ENCODE results near the gene SUPT16H.

The SUPT16H gene

DNA sequence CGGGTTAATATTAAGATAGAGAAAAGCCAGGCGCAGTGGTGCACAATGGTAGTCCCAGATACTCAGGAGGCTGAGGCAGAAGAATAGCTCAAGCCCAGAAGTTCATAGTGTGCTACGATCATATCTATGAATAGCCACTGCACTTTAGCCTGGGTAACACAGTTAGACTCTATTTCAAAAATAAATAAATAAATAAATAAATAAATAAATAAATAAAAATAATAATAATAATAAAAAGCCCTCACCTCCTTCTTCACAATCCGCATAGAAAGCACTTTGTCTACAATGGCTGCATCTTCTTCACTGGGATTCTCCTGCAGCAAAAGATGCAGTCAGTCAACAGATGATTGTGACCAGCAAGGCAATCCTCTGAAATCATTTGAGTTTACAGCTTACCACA is 31.5 kb upstream of the SUPT16H start:
- Histone ChIP-seq H3K27ac (no peak overlapping the region), H3K4me1 (ENCODE audit: control insufficient read depth in 1 of 2, insufficient read depth in 1 of 2, low read depth in 1 of 2, low read length in 1 of 2) (no peaks in the 10 kb centered on the region), H3K36me3 (peaks cover 91% of the 10 kb centered on the region), H3K4me3 (ENCODE audit: low read depth in 1 of 2, low read length in 1 of 2) (no peak overlapping the region), H3K27me3 (no peaks in the 10 kb centered on the region), H3K9me3 (no peaks in the 10 kb centered on the region)
- TF ChIP-seq, protein P1, sequence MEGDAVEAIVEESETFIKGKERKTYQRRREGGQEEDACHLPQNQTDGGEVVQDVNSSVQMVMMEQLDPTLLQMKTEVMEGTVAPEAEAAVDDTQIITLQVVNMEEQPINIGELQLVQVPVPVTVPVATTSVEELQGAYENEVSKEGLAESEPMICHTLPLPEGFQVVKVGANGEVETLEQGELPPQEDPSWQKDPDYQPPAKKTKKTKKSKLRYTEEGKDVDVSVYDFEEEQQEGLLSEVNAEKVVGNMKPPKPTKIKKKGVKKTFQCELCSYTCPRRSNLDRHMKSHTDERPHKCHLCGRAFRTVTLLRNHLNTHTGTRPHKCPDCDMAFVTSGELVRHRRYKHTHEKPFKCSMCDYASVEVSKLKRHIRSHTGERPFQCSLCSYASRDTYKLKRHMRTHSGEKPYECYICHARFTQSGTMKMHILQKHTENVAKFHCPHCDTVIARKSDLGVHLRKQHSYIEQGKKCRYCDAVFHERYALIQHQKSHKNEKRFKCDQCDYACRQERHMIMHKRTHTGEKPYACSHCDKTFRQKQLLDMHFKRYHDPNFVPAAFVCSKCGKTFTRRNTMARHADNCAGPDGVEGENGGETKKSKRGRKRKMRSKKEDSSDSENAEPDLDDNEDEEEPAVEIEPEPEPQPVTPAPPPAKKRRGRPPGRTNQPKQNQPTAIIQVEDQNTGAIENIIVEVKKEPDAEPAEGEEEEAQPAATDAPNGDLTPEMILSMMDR (IDR thresholded peaks at IDR 0.05): no peak

GRCh38 chr14:21414137-21414631 is 30.4 kb upstream of the SUPT16H start:
- TF ChIP-seq, protein P1 (IDR thresholded peaks at IDR 0.05): no peak
- peaks cover 91% of the 10 kb centered on the region for H3K36me3 ChIP-seq
- H3K9me3 ChIP-seq: no peaks in the 10 kb centered on the region
- H3K4me1 ChIP-seq (ENCODE audit: control insufficient read depth in 1 of 2, insufficient read depth in 1 of 2, low read depth in 1 of 2, low read length in 1 of 2): no peaks in the 10 kb centered on the region
- no peak overlapping the region for H3K4me3 ChIP-seq (ENCODE audit: low read depth in 1 of 2, low read length in 1 of 2)
- no peaks in the 10 kb centered on the region for H3K27me3 ChIP-seq
- H3K27ac ChIP-seq: no peak overlapping the region

DNA sequence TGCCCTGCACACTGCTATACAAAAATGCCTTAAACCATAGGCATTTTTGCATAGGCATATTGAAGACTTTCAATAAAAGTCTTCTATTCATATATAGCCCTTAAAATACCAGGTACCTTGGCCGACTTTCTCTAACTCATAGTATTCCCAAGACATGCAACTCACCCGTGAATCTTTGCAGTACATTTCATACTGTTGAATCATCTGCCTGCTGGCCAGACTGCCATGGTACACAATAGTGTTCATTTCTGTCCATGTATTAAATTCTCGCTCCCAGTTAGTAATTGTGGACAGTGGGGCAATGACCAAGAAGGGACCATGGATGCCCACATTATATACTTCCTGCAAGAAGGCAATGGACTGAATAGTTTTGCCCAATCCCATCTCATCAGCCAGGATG is 24.3 kb upstream of the SUPT16H start:
- H3K27ac ChIP-seq: no peak overlapping the region
- no peak overlapping the region for H3K4me3 ChIP-seq (ENCODE audit: low read depth in 1 of 2, low read length in 1 of 2)
- H3K36me3 ChIP-seq: peaks cover 100% of the 10 kb centered on the region
- no peaks in the 10 kb centered on the region for H3K9me3 ChIP-seq
- TF ChIP-seq, protein P1 (IDR thresholded peaks at IDR 0.05): no peak
- no peaks in the 10 kb centered on the region for H3K4me1 ChIP-seq (ENCODE audit: control insufficient read depth in 1 of 2, insufficient read depth in 1 of 2, low read depth in 1 of 2, low read length in 1 of 2)
- H3K27me3 ChIP-seq: no peaks in the 10 kb centered on the region

- no peaks in the 10 kb centered on the region for H3K27me3 ChIP-seq
- no peaks in the 10 kb centered on the region for H3K4me1 ChIP-seq (ENCODE audit: control insufficient read depth in 1 of 2, insufficient read depth in 1 of 2, low read depth in 1 of 2, low read length in 1 of 2)
- peaks cover 100% of the 10 kb centered on the region for H3K36me3 ChIP-seq
- no peak overlapping the region for H3K27ac ChIP-seq
- no peaks in the 10 kb centered on the region for H3K9me3 ChIP-seq
- TF ChIP-seq, protein P1 (IDR thresholded peaks at IDR 0.05): no peak
- H3K4me3 ChIP-seq (ENCODE audit: low read depth in 1 of 2, low read length in 1 of 2): no peak overlapping the region
Observed at GRCh38 chr14:21406213-21406612, 22.4 kb upstream of the SUPT16H start.

- no peaks in the 10 kb centered on the region for H3K4me1 ChIP-seq (ENCODE audit: control insufficient read depth in 1 of 2, insufficient read depth in 1 of 2, low read depth in 1 of 2, low read length in 1 of 2)
- H3K36me3 ChIP-seq: peaks cover 100% of the 10 kb centered on the region
- H3K4me3 ChIP-seq (ENCODE audit: low read depth in 1 of 2, low read length in 1 of 2): no peak overlapping the region
- H3K9me3 ChIP-seq: no peaks in the 10 kb centered on the region
- no peaks in the 10 kb centered on the region for H3K27me3 ChIP-seq
- TF ChIP-seq, protein P1 (IDR thresholded peaks at IDR 0.05): no peak
- no peak overlapping the region for H3K27ac ChIP-seq
Observed at GRCh38 chr14:21405097-21405496, 21.3 kb upstream of the SUPT16H start.
